ENCODE results near the gene ACADVL. TPM values are rescaled to one million over a fixed set of nuclear protein-coding genes. Genes with fewer than 3 reads are reported as not detected.

ACADVL gene
- total RNA-seq, 1 experiment from 2014 or later, result 283 TPM

GRCh38 chr17:7191069-7191468 is 28.7 kb upstream of the ACADVL start:
- TF ChIP-seq, protein P1, sequence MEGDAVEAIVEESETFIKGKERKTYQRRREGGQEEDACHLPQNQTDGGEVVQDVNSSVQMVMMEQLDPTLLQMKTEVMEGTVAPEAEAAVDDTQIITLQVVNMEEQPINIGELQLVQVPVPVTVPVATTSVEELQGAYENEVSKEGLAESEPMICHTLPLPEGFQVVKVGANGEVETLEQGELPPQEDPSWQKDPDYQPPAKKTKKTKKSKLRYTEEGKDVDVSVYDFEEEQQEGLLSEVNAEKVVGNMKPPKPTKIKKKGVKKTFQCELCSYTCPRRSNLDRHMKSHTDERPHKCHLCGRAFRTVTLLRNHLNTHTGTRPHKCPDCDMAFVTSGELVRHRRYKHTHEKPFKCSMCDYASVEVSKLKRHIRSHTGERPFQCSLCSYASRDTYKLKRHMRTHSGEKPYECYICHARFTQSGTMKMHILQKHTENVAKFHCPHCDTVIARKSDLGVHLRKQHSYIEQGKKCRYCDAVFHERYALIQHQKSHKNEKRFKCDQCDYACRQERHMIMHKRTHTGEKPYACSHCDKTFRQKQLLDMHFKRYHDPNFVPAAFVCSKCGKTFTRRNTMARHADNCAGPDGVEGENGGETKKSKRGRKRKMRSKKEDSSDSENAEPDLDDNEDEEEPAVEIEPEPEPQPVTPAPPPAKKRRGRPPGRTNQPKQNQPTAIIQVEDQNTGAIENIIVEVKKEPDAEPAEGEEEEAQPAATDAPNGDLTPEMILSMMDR (conservative IDR thresholded peaks at IDR 0.05), result no peak
- Histone ChIP-seq H3K79me2 (ENCODE audit: insufficient read depth, low read length) (no peaks in the 10 kb centered on the region), H2BK20ac (ENCODE audit: low read depth, low read length, poor library complexity, severe bottlenecking) (no peak overlapping the region), H2BK15ac (ENCODE audit: low read depth, low read length) (no peak overlapping the region), H3T11ph (ENCODE audit: low read length) (no peak overlapping the region), H3K4me1 (ENCODE audit: insufficient read depth, low read length) (no peaks in the 10 kb centered on the region), H3K14ac (ENCODE audit: insufficient read depth, low read length) (no peak overlapping the region), H4K8ac (replicated peaks; ENCODE audit: insufficient read length, low read depth, low read length) (no peak overlapping the region), H3K18ac (ENCODE audit: insufficient read length, low read depth, low read length) (no peak overlapping the region), H3K27ac (ENCODE audit: insufficient read length, low read depth, low read length) (no peak overlapping the region), H3K79me1 (ENCODE audit: insufficient read depth, low read depth, low read length, poor library complexity, severe bottlenecking) (no peaks in the 10 kb centered on the region), H4K20me1 (ENCODE audit: control insufficient read depth, insufficient read depth, insufficient read length) (no peaks in the 10 kb centered on the region), H2BK120ac (ENCODE audit: low read depth, low read length, poor library complexity, severe bottlenecking) (no peak overlapping the region), H3K56ac (ENCODE audit: insufficient read length, low read depth, low read length) (no peak overlapping the region), H2AFZ (ENCODE audit: low read length) (no peak overlapping the region), H3K9me3 (ENCODE audit: control insufficient read depth, low read depth, low read length) (no peaks in the 10 kb centered on the region), H2AK5ac (ENCODE audit: insufficient read length, low read length) (no peak overlapping the region), H3K23ac (ENCODE audit: insufficient read length, low read depth, low read length) (no peak overlapping the region), H4K91ac (ENCODE audit: insufficient read length, low read depth, low read length) (no peak overlapping the region), H3K4ac (ENCODE audit: low read depth, low read length) (no peak overlapping the region), H2BK5ac (ENCODE audit: insufficient read length, low read length) (no peak overlapping the region), H3K4me2 (ENCODE audit: insufficient read depth, insufficient read length, low read length) (no peak overlapping the region), H4K5ac (ENCODE audit: insufficient read length, low read depth, low read length) (no peak overlapping the region), H3K9ac (ENCODE audit: extremely low read depth, insufficient read length, low read length) (no peak overlapping the region), H2BK12ac (ENCODE audit: insufficient read length, low read depth, low read length) (no peak overlapping the region), H3K27me3 (ENCODE audit: insufficient read depth, low read length) (no peaks in the 10 kb centered on the region), H3K23me2 (ENCODE audit: insufficient read length, low read depth, low read length, poor library complexity, severe bottlenecking) (no peaks in the 10 kb centered on the region)
- Mint-ChIP-seq H3K9me3 (no peaks in the 10 kb centered on the region), H3K27me3 (ENCODE audit: low read depth) (no peaks in the 10 kb centered on the region), H3K36me3 (ENCODE audit: insufficient read depth in 1 of 3, low read depth in 3 of 3) (peaks cover 34 to 60% (median 50%) of the 10 kb centered on the region in 3 experiments), H3K27ac (peak overlapping the region in 1 of 3 experiments; percentile 48; a peak in 1 of 7 replicates), H3K4me3 (no peak overlapping the region), H3K4me1 (peaks cover 4 to 6% of the 10 kb centered on the region in 2 experiments; a peak in 1 of 4 replicates)
- no peak for DNase-seq
- WGBS (ENCODE audit: extremely low coverage, insufficient read length, low lambda C conversion rate), result no CpG with 5 or more reads among the region's 12 CpGs
